ENCODE data around the gene PSENEN.

- no peak for TF ChIP-seq YY1 (IDR thresholded peaks at IDR 0.05; ENCODE audit: insufficient read depth, insufficient read length)
- no peak for TF ChIP-seq SUZ12 (IDR thresholded peaks at IDR 0.05; ENCODE audit: extremely low read depth, insufficient read depth, insufficient read length)
- TF ChIP-seq ZNF274 (IDR thresholded peaks at IDR 0.05; ENCODE audit: low read depth, low read length) = no peak
Observed at GRCh38 chr19:35760711-35761349, 15.4 kb downstream of the PSENEN start.
